ENCODE data around the gene PNLIPRP3. TPM values are rescaled to one million over a fixed set of nuclear protein-coding genes. Genes with fewer than 3 reads are reported as not detected.

The PNLIPRP3 gene
- total RNA-seq, 1 experiment from 2014 or later: not detected

DNA sequence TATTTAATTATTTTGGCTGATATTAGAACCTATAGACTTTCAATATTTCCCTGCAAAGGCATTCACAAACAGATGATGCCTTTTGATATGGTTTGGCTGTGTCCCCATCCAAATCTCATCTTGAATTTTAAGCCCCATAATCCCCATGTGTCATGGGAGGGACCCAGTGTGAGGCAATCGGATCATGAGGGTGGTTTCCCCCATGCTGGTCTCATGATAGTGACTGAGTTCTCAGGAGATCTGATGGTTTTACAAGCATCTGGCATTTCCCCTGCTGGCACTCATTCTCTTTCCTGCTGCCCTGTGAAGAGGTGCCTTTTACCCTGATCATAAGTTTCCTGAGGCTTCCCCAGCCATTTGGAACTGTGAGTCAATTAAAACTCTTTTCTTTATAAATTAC lies 9.3 kb upstream of the PNLIPRP3 start:
- Histone ChIP-seq H2AFZ (no peak overlapping the region), H3F3A (ENCODE audit: insufficient read depth, low read depth) (no peaks in the 10 kb centered on the region), H3K4me1 (replicated peaks; ENCODE audit: insufficient read depth) (no peaks in the 10 kb centered on the region), H3K9me2 (ENCODE audit: insufficient read depth) (no peaks in the 10 kb centered on the region), H3K4me3 (no peak overlapping the region), H4K20me1 (ENCODE audit: insufficient read depth) (no peaks in the 10 kb centered on the region), H3K9me3 (ENCODE audit: insufficient read depth, low read depth) (no peaks in the 10 kb centered on the region), H3K27ac (no peak overlapping the region), H3K4me2 (no peak overlapping the region), H3K79me2 (ENCODE audit: low read depth) (no peaks in the 10 kb centered on the region), H3K27me3 (ENCODE audit: insufficient read depth, low read depth) (no peaks in the 10 kb centered on the region), H3K36me3 (ENCODE audit: low read depth) (no peaks in the 10 kb centered on the region)
- CTCF ChIA-PET: no interaction called here
- intact Hi-C loops (cut with micrococcal nuclease; ENCODE audit: unreplicated experiment): no loop called here
- TF ChIP-seq EZH2 (IDR thresholded peaks at IDR 0.05; ENCODE audit: low read depth): no peak
- TF ChIP-seq, protein P1, sequence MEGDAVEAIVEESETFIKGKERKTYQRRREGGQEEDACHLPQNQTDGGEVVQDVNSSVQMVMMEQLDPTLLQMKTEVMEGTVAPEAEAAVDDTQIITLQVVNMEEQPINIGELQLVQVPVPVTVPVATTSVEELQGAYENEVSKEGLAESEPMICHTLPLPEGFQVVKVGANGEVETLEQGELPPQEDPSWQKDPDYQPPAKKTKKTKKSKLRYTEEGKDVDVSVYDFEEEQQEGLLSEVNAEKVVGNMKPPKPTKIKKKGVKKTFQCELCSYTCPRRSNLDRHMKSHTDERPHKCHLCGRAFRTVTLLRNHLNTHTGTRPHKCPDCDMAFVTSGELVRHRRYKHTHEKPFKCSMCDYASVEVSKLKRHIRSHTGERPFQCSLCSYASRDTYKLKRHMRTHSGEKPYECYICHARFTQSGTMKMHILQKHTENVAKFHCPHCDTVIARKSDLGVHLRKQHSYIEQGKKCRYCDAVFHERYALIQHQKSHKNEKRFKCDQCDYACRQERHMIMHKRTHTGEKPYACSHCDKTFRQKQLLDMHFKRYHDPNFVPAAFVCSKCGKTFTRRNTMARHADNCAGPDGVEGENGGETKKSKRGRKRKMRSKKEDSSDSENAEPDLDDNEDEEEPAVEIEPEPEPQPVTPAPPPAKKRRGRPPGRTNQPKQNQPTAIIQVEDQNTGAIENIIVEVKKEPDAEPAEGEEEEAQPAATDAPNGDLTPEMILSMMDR (conservative IDR thresholded peaks at IDR 0.05): no peak
- BruUV-seq (replicated peaks): no TSS peak
- DNase-seq: no peak
- POLR2A ChIA-PET (ENCODE audit: unreplicated experiment): no interaction called here

- no TSS peak for BruUV-seq (replicated peaks)
- no peak for DNase-seq
- Histone ChIP-seq H2AFZ (no peak overlapping the region), H3K4me2 (no peak overlapping the region), H3K4me1 (replicated peaks; ENCODE audit: insufficient read depth) (no peaks in the 10 kb centered on the region), H3K27ac (no peak overlapping the region), H3F3A (ENCODE audit: insufficient read depth, low read depth) (no peaks in the 10 kb centered on the region), H3K9me3 (ENCODE audit: insufficient read depth, low read depth) (no peaks in the 10 kb centered on the region), H3K27me3 (ENCODE audit: insufficient read depth, low read depth) (no peaks in the 10 kb centered on the region), H3K79me2 (ENCODE audit: low read depth) (no peaks in the 10 kb centered on the region), H4K20me1 (ENCODE audit: insufficient read depth) (no peaks in the 10 kb centered on the region), H3K9me2 (ENCODE audit: insufficient read depth) (no peaks in the 10 kb centered on the region), H3K36me3 (ENCODE audit: low read depth) (no peaks in the 10 kb centered on the region), H3K4me3 (no peak overlapping the region)
- intact Hi-C loops (cut with micrococcal nuclease; ENCODE audit: unreplicated experiment): no loop called here
- POLR2A ChIA-PET (ENCODE audit: unreplicated experiment): no interaction called here
- CTCF ChIA-PET: no interaction called here
- TF ChIP-seq, protein P1 (conservative IDR thresholded peaks at IDR 0.05): no peak
- no peak for TF ChIP-seq EZH2 (IDR thresholded peaks at IDR 0.05; ENCODE audit: low read depth)
These were observed 5.8 kb upstream of the PNLIPRP3 start for GRCh38 chr10:116421815-116422214.

- DNase-seq: no peak
- no peaks in the 10 kb centered on the region for H3K36me3 ChIP-seq (ENCODE audit: low read depth)
- H3K4me2 ChIP-seq: no peak overlapping the region
- ChIA-PET POLR2A (ENCODE audit: unreplicated experiment) (no interaction called here), CTCF (no interaction called here)
- H3K27me3 ChIP-seq (ENCODE audit: insufficient read depth, low read depth): no peaks in the 10 kb centered on the region
- H3K9me2 ChIP-seq (ENCODE audit: insufficient read depth): no peaks in the 10 kb centered on the region
- intact Hi-C loops (cut with micrococcal nuclease; ENCODE audit: unreplicated experiment): no loop called here
- H2AFZ ChIP-seq: no peak overlapping the region
- no peaks in the 10 kb centered on the region for H4K20me1 ChIP-seq (ENCODE audit: insufficient read depth)
- no peaks in the 10 kb centered on the region for H3K4me1 ChIP-seq (replicated peaks; ENCODE audit: insufficient read depth)
- no peak overlapping the region for H3K4me3 ChIP-seq
- no peaks in the 10 kb centered on the region for H3F3A ChIP-seq (ENCODE audit: insufficient read depth, low read depth)
- H3K79me2 ChIP-seq (ENCODE audit: low read depth): no peaks in the 10 kb centered on the region
- no peaks in the 10 kb centered on the region for H3K9me3 ChIP-seq (ENCODE audit: insufficient read depth, low read depth)
- TF ChIP-seq, protein P1 (conservative IDR thresholded peaks at IDR 0.05): no peak
- no peak for TF ChIP-seq EZH2 (IDR thresholded peaks at IDR 0.05; ENCODE audit: low read depth)
- H3K27ac ChIP-seq: no peak overlapping the region
- BruUV-seq (replicated peaks): no TSS peak
These were observed 1.8 kb downstream of the PNLIPRP3 start for GRCh38 chr10:116429288-116429977.
